ENCODE data around the gene CHST6.

Gene CHST6

GRCh38 chr16:75483222-75483621 is 12.0 kb downstream of the CHST6 start:
- no peak for TF ChIP-seq GATA2 (IDR thresholded peaks at IDR 0.05; ENCODE audit: low read depth, low read length)
- no peak for TF ChIP-seq GATA3 (IDR thresholded peaks at IDR 0.05; ENCODE audit: low read depth, low read length)

GRCh38 chr16:75482434-75483205 is 12.6 kb downstream of the CHST6 start:
- TF ChIP-seq GATA3 (IDR thresholded peaks at IDR 0.05; ENCODE audit: low read depth, low read length) (no peak), GATA2 (IDR thresholded peaks at IDR 0.05; ENCODE audit: low read depth, low read length) (no peak)

- TF ChIP-seq GATA3 (IDR thresholded peaks at IDR 0.05; ENCODE audit: low read depth, low read length), result no peak
- TF ChIP-seq GATA2 (IDR thresholded peaks at IDR 0.05; ENCODE audit: low read depth, low read length), result no peak
Measured at GRCh38 chr16:75481475-75481874, 13.8 kb downstream of the CHST6 start.

GRCh38 chr16:75479421-75479990 is 15.7 kb downstream of the CHST6 start:
- TF ChIP-seq GATA3 (IDR thresholded peaks at IDR 0.05; ENCODE audit: low read depth, low read length) (no peak), GATA2 (IDR thresholded peaks at IDR 0.05; ENCODE audit: low read depth, low read length) (no peak)

- no peak for TF ChIP-seq GATA3 (IDR thresholded peaks at IDR 0.05; ENCODE audit: low read depth, low read length)
- no peak for TF ChIP-seq GATA2 (IDR thresholded peaks at IDR 0.05; ENCODE audit: low read depth, low read length)
Measured at GRCh38 chr16:75478480-75479345, 16.5 kb downstream of the CHST6 start.

- TF ChIP-seq GATA2 (IDR thresholded peaks at IDR 0.05; ENCODE audit: low read depth, low read length) (no peak), GATA3 (IDR thresholded peaks at IDR 0.05; ENCODE audit: low read depth, low read length) (no peak)
Measured at GRCh38 chr16:75477680-75478473, 17.4 kb downstream of the CHST6 start.

- TF ChIP-seq GATA3 (IDR thresholded peaks at IDR 0.05; ENCODE audit: low read depth, low read length) (no peak), GATA2 (IDR thresholded peaks at IDR 0.05; ENCODE audit: low read depth, low read length) (no peak)
Measured at GRCh38 chr16:75476817-75477216, 18.4 kb downstream of the CHST6 start.

- TF ChIP-seq GATA3 (IDR thresholded peaks at IDR 0.05; ENCODE audit: low read depth, low read length) (no peak), GATA2 (IDR thresholded peaks at IDR 0.05; ENCODE audit: low read depth, low read length) (no peak)
Measured at GRCh38 chr16:75475420-75475847, 19.8 kb downstream of the CHST6 start.

- TF ChIP-seq GATA2 (IDR thresholded peaks at IDR 0.05; ENCODE audit: low read depth, low read length) (no peak), GATA3 (IDR thresholded peaks at IDR 0.05; ENCODE audit: low read depth, low read length) (no peak)
Measured at GRCh38 chr16:75472908-75473877, 22.0 kb downstream of the CHST6 start.

- no peak for TF ChIP-seq GATA3 (IDR thresholded peaks at IDR 0.05; ENCODE audit: low read depth, low read length)
- no peak for TF ChIP-seq GATA2 (IDR thresholded peaks at IDR 0.05; ENCODE audit: low read depth, low read length)
Measured at GRCh38 chr16:75471723-75472633, 23.3 kb downstream of the CHST6 start.

- TF ChIP-seq GATA2 (IDR thresholded peaks at IDR 0.05; ENCODE audit: low read depth, low read length) (no peak), GATA3 (IDR thresholded peaks at IDR 0.05; ENCODE audit: low read depth, low read length) (no peak)
Measured at GRCh38 chr16:75466760-75467159, 28.5 kb downstream of the CHST6 start.
